HG03045 (cell line): ENCODE data around the gene CEMP1.

Experiments
- ATAC-seq: cut with Tn5 transposase; IDR thresholded peaks from one replicate; pipeline ENCODE4 v1.9.1; 2021; ENCODE audit warnings: mild to moderate bottlenecking, moderate library complexity; ENCODE audit not compliant: unreplicated experiment

CEMP1 gene

GRCh38 chr16:2507052-2507659 is 24.1 kb downstream of the CEMP1 start:
- peak; percentile 40 for ATAC-seq

DNA sequence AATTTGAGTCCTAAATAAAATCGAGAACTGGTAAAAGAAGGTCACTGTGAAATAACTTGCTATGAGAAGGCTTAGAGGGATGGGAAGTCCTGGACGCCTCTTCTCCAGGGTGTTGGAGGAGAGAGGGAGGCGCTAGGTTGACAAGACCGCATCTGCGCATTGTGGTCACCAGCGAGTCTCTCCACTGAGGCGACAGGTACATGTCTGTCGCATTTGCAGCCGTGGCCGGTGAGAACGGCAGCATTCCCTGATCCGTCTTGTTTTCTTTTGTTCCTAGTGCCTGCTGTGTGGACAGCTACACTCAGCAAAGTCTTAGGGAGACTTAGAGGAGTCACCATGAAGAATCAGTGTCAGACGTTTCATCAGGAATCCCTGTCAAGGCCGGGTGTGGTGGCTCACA is 25.5 kb downstream of the CEMP1 start:
- no peak for ATAC-seq

DNA sequence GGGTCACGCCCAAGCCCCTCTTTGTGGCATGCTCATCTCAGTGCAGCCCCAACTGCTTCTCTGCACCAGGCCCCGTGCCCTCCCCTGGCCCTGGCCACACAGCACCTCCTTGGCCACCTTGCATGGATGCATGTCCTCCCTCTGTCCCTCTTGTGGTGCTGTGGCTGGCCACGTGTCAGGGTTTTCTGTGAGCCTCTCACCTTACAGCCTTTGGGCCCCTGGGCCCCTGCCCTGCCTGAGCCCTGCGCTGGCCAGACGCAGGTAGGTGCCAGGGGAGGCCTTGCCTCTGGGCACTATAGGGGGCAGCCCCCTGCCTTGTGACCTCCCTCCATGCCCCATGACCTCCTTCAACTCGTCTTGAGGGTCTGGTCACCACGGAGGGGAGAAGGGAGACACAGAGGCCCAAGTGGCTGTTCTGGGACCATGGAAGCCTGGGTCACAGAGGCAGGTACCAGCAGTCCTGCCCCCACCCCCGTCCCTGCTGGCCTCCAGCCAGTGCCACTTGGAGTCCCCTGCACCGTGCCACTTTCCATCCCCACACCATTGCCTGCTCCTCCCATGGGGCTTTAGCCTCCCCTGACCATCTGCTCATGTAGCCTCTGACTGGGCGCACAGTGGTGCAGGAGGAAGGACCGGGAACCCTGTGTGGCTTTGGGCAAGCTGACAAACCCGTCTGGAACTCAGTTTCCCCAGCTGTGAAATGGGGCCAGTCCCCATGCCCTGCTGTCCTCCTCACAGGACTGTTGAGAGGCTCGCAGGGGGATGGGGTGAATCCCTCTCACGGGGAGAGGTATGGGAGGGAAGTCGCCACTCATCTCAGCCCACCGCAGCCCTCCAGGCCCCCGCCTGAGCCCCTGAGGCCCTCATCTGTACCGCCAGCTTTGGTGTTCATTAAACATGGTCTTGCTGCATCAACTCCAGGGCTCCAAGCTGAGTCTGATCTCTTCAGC is 29.0 kb downstream of the CEMP1 start:
- no peak for ATAC-seq

DNA sequence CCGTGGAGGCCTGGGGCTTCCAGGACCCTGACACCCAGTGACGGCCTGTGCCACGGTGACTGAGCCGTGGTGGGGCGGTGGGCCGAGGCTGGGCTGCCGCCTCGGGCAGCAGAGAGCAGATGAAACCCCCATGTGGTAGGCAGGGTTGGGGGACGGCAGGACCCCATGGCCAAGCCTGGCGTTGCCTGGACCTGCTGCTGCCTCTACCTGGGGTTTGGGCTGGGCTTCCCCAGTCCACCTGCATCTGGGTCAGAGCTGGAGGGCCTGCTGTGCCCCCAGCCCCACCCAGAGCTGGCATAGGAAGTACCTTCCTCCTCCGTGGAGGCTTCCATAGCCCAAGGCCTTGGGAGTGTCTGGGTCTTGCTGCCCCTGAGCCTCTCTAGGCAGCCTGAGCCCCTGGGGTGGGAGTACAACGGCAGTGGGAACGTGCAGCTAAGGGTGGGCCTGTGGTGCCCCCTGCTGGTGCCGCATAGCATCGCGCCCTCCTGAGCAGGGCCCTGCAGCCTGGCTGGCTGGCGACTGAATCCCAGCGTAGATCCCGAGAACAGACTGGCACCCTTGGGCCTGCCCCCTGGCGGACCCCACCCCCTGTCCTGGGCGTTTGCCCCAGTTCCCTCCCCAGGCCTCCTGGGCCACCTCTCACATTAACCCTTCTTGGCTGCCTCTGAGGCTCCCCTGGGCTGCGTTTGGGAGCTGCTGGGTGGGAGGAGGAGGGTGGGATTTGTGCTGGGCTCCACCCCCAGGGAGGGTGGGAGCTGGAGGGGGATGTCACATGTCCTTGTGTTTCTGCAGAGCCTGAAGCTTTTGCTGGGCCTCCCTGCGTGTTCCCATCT is 30.1 kb downstream of the CEMP1 start:
- no peak for ATAC-seq

- ATAC-seq, result no peak
These were observed 30.7 kb downstream of the CEMP1 start for GRCh38 chr16:2500430-2500917.

- ATAC-seq, result no peak
These were observed 31.2 kb downstream of the CEMP1 start for GRCh38 chr16:2499890-2500429.

DNA sequence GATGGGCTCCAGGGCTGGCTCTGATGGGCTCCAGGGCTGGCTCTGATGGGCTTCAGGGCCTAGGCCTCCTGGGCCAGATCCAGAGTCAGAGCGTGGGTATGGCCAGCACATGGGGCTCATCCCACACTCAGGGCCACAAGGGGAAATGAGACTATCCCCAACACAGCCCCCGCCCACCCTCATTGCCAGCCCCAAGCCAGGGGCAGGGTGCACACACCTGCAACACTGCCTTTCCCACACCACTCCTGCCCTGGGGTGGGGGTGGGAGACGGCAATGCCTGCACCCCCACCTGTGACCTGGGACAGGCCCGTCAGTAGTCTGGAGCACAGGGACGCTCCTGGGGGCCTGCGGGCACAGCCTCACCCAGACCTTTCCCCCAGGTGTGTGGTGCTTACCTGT is 31.8 kb downstream of the CEMP1 start:
- ATAC-seq, result no peak

DNA sequence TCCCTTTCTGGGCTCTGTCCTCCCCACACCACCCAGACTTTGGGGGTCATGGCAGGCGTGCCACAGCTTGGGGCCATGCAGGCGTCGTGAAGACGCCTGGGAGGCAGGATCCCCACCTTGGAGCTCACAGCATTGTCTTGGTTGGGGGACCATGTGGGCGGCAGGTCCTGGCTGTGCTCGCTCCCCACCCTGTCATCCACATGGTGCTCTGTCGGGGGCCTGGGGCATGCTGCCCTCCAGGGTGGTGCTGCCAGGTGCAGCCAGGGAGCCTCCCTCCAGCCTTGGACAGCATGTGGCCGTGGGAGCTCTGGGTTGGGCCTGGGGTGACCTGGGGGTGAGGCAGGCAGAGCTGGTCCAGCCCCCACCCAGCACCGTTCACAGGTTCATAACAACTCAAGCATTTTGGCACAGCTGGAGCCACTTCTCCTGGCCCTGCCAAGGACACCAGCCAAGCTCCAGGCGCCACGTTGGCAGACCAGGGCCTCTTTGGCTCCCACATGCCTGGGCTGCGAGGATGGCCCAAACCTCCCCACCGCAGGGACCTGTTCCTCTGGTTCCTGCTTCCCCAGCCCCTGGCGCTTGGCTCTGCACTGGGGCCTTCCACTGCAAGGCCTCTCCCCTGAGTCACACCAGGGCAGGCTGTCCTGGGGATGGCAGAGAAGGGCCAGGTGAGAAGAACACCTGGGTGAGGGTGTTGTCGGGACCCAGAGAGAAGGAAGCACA is 32.5 kb downstream of the CEMP1 start:
- ATAC-seq, result no peak

GRCh38 chr16:2497695-2498484 is 33.3 kb downstream of the CEMP1 start:
- no peak for ATAC-seq

- ATAC-seq, result no peak
These were observed 34.0 kb downstream of the CEMP1 start for GRCh38 chr16:2497116-2497630.

- ATAC-seq, result no peak
These were observed 34.7 kb downstream of the CEMP1 start for GRCh38 chr16:2496223-2497115.

DNA sequence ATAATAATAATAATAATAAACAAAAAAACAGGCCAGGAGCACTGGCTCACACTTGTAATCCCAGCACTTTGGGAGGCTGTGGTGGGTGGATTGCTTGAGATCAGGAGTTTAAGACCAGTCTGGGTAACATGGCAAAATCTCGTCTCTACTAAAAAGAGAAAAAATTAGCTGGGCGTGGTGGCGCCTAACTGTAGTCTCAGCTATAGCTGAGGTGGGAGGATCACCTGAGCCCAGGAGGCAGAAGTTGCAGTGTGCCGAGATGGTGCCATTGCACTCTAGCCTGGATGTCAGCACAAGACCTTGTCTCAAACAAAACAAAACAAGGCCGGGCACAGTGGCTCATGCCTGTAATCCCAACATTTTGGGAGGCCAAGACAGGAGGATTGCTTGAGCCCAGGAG is 36.2 kb downstream of the CEMP1 start:
- ATAC-seq, result no peak

DNA sequence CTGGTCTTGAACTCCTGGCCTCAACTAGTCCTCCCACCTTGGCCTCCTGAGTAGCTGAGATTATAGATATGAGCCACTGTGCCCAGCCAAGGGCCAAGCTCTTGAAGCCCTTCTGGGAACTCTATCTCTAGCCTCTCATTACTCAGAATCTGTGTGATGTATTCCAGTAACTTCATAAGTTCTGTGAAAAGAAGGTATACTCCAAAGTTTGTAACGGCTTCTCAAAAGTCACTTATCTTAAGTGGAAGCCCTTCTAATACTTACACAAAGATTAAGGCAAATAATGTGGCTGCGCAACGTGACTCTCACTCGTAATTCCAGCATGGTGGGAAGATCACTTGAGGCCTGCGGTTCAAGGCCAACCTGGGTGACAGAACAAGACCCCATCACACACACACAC is 36.6 kb downstream of the CEMP1 start:
- no peak for ATAC-seq

DNA sequence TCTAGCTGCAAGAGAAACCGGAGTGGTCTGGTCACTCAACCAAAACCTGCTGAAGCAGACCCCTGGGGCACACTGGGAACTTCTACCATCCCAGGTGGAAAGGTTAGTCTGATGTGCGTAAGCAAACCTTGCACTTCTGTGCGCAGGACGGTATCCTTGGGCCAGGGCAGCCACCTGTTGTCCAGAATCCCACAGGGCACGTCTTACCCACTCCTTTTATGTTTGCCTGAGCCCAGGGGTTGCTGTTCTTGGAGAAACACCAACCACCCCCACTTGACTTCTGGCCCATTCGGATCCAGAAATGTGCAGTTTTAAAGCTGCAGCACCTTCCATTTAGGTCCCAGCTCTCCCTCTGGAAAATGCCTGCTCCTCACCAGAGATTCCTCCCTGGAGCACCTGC is 37.6 kb downstream of the CEMP1 start:
- no peak for ATAC-seq

DNA sequence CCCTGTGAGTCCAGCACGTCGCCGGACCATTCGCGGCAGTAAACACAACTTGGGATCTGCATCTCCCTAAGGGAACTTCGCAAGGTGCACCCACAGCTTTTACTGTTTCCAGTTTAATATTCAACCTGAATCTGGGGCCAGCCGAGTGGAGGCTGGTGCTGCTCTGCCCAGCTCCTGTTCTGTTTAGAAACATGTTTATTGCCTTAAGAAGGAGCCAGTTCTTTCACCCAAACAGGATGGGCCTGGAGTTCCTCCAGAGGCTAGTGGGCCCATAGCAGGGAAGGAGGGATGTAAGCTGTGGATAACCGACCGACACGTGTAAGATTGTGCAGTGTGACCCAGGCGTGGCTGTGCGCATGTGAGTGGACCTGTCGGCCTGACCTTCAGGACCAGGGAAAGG is 38.9 kb downstream of the CEMP1 start:
- ATAC-seq, result no peak

- no peak for ATAC-seq
These were observed 40.8 kb downstream of the CEMP1 start for GRCh38 chr16:2490190-2491105.

DNA sequence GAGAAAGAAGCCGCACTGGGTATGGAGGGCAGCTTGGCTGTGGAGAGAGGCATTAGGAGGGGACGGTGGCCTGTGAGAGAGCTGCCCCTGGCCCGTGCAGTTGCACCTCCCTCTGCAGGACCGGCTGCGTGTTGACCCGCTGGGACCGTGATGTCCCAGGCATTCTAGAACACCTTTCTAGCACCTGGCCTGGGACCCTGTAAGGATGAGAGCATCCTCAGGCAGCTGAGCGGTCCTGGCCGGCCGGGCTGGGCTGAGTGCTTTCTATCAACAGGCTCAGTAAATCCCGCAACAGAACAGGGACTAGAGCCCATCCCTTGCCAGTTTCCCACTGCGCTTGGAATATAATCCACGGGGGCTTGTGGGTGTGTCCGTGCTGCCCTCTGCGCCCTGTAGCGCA is 41.6 kb downstream of the CEMP1 start:
- ATAC-seq, result no peak
